NB4 (cell line): ENCODE data around the gene HPRT1.

Experiments used
- CTCF ChIP-seq: IDR thresholded peaks from one replicate; pipeline ENCODE4 v1.5.1; 2012; ENCODE audit warnings: low read depth, low read length
- MAX ChIP-seq: IDR thresholded peaks from 2 replicates; pipeline ENCODE4 v1.6.1; 2011; ENCODE audit warnings: low read depth, low read length
- POLR2A ChIP-seq: IDR thresholded peaks from 2 replicates; pipeline ENCODE4 v1.6.1; 2011; ENCODE audit warnings: mild to moderate bottlenecking; ENCODE audit not compliant: insufficient read length; ENCODE audit errors: extremely low read depth

GRCh38 chrX:134469486-134469885 is 9.5 kb downstream of the HPRT1 start:
- TF ChIP-seq CTCF, result no peak
- no peak for TF ChIP-seq POLR2A
- no peak for TF ChIP-seq MAX
